Ishikawa (cell line): ENCODE data around the gene RNFT2.

Experiments used
- EGR1 ChIP-seq: IDR thresholded peaks from 2 replicates; pipeline ENCODE4 v1.6.1; 2012
- EP300 ChIP-seq: IDR thresholded peaks from 2 replicates; pipeline ENCODE4 v1.6.1; 2012; ENCODE audit warnings: borderline replicate concordance
- TAF1 ChIP-seq: IDR thresholded peaks from 2 replicates; pipeline ENCODE4 v1.6.1; 2012; ENCODE audit warnings: low read depth, mild to moderate bottlenecking

DNA sequence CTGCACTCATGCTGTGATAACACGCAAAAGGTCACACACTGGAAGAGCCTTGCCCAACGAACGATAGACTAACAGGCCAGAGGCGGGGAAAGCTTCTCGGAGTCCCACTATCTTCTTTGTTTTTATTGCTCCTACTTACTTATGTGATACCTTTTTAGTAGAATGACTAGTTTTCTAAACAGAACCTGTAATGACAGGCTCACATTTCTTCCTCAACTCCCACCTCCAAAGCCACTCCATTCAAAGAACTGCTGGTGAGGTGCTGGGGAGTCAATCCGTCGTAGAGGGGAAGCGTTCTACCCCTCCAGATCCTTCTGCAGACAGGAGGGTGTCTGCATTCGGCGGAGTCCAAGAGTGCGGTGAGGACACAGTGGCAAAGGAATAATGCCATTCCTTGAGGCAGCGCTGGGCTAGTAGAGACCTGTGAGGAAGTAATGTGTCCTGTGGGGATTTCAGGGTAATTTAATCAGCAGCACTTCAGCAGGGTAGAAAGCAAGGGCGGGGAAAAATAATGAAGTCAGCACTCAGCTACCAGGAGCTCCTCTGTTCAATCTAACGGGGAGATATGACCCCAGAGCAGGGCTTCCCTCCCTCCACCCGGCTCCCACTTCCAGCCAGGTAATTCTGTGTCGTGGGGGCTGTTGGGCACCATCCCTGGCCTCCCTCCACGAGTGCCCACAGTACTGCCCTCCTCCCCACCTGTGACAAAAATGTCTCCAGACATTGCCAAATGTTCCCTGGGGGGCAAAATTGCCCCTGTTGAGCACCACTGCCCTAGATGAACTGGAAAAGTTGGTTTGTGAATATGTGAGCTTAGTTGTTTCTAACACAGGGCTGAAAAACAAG, 25.4 kb upstream of the RNFT2 start:
- TF ChIP-seq TAF1 (no peak), EGR1 (no peak), EP300 (no peak)
